WTC11 (cell line): Measurements from ENCODE around the gene SCAF4. TPM values are rescaled to one million over a fixed set of nuclear protein-coding genes. Genes with fewer than 3 reads are reported as not detected.
A peak's percentile ranks its signal among the peaks of the same experiment; 100 is the strongest.

ENCODE experiments used
- ATAC-seq: fragments of 200-7000 bp; cut with Tn5 transposase; 2 replicates; pipeline ENCODE4 v1.10.0; 2021; ENCODE audit warnings: mild to moderate bottlenecking, moderate library complexity
- CTCF ChIA-PET: fragments of 300-600 bp; sonication (Branson Sonifier 250); formaldehyde crosslinking; loops from one replicate; lab custom pipeline; 2021; ENCODE audit warnings: antibody characterized with exemption; lab: Charles Lee
- POLR2A ChIA-PET: fragments of 350-600 bp; sonication (Branson Sonifier 250); formaldehyde crosslinking; loops from one replicate; lab custom pipeline; 2021; ENCODE audit warnings: antibody characterized with exemption; lab: Charles Lee
- DNase-seq: peaks from one replicate; pipeline ENCODE4 v3.0.0; 2021; ENCODE audit warnings: low spot score
- H3K27ac Mint-ChIP-seq: 2 replicates; pipeline ENCODE4 v1.8.0; 2021; ENCODE audit warnings: mixed read lengths
- H3K27me3 Mint-ChIP-seq: 2 replicates; pipeline ENCODE4 v1.8.0; 2021; ENCODE audit warnings: low read depth, mild to moderate bottlenecking, moderate library complexity, mixed read lengths
- H3K36me3 Mint-ChIP-seq: 2 replicates; pipeline ENCODE4 v1.8.0; 2021; ENCODE audit warnings: mixed read lengths
- H3K4me1 Mint-ChIP-seq: 2 replicates; pipeline ENCODE4 v1.8.0; 2022; ENCODE audit warnings: mixed read lengths
- H3K4me3 Mint-ChIP-seq: 2 replicates; pipeline ENCODE4 v1.8.0; 2021; ENCODE audit warnings: mild to moderate bottlenecking, moderate library complexity, mixed read lengths
- H3K9me3 Mint-ChIP-seq: 2 replicates; pipeline ENCODE4 v1.8.0; 2021; ENCODE audit warnings: mixed read lengths
- ATF1 ChIP-seq: sonication (generic); formaldehyde crosslinking; IDR thresholded peaks from 2 replicates; pipeline ENCODE4 v1.8.1; 2023; ENCODE audit warnings: mild to moderate bottlenecking, moderate library complexity, missing genetic modification reagents
- CREM ChIP-seq: sonication (generic); formaldehyde crosslinking; IDR thresholded peaks from 2 replicates; pipeline ENCODE4 v1.8.1; 2022; ENCODE audit warnings: mild to moderate bottlenecking, missing genetic modification reagents, moderate library complexity
- ZNF423 ChIP-seq: fragments of 250-450 bp; sonication (Bioruptor Pico); IDR thresholded peaks from 2 replicates; pipeline ENCODE4 v2.1.2; 2022; ENCODE audit warnings: mild to moderate bottlenecking, moderate library complexity
- total RNA-seq: library from RNA; stranded (reverse); gene quantifications from 3 replicates; pipeline ENCODE4 v1.2.3, GENCODE V29; 2021
- TF ChIP-seq, protein P1 (sequence below): fragments of 250-450 bp; sonication (Bioruptor Pico); IDR thresholded peaks from 2 replicates; pipeline ENCODE4 v2.1.2; 2022; ENCODE audit warnings: mild to moderate bottlenecking, moderate library complexity
- TF ChIP-seq, protein P2 (sequence below): sonication (generic); formaldehyde crosslinking; IDR thresholded peaks from 2 replicates; pipeline ENCODE4 v1.8.1; 2023; ENCODE audit warnings: mild to moderate bottlenecking, missing genetic modification reagents, borderline replicate concordance
- TF ChIP-seq, protein P3 (sequence below): fragments of 250-450 bp; sonication (Bioruptor Pico); IDR thresholded peaks from 2 replicates; pipeline ENCODE4 v1.9.0; 2021; ENCODE audit warnings: mild to moderate bottlenecking
- TF ChIP-seq, protein P4 (sequence below): sonication (generic); formaldehyde crosslinking; IDR thresholded peaks from 2 replicates; pipeline ENCODE4 v1.8.0; 2022; ENCODE audit warnings: mild to moderate bottlenecking, missing genetic modification reagents
- TF ChIP-seq, protein P5 (sequence below): sonication (generic); formaldehyde crosslinking; IDR thresholded peaks from 2 replicates; pipeline ENCODE4 v1.8.1; 2023; ENCODE audit warnings: mild to moderate bottlenecking, missing genetic modification reagents
- TF ChIP-seq, protein P6 (sequence below): sonication (generic); formaldehyde crosslinking; IDR thresholded peaks from 2 replicates; pipeline ENCODE4 v1.8.0; 2022; ENCODE audit warnings: mild to moderate bottlenecking, missing genetic modification reagents

SCAF4 gene
- total RNA-seq, 1 experiment from 2014 or later = 54.0 TPM

DNA sequence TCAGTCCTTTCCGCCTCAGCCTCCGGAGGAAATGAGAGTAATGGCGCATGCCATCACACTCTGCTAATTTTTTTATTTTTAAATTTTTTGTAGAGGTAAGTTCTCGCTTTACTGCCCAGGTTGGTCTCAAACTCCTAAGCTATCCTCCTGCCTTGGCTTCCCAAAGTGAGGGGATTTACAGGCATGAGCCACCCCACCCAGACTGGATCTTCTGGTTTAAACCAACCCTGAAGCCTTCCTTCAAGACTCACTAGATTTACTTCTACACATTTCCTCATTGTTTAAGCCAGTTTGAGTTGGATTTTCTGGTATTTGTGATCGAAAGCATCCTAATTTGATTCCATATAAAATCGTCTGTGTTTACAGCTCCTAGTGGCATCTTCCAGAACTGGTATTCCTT is 23.1 kb upstream of the SCAF4 start (continued):
- TF ChIP-seq, protein P1, sequence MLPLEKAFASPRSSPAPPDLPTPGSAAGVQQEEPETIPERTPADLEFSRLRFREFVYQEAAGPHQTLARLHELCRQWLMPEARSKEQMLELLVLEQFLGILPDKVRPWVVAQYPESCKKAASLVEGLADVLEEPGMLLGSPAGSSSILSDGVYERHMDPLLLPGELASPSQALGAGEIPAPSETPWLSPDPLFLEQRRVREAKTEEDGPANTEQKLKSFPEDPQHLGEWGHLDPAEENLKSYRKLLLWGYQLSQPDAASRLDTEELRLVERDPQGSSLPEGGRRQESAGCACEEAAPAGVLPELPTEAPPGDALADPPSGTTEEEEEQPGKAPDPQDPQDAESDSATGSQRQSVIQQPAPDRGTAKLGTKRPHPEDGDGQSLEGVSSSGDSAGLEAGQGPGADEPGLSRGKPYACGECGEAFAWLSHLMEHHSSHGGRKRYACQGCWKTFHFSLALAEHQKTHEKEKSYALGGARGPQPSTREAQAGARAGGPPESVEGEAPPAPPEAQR (CRISPR knock-in tag) = no peak
- TF ChIP-seq, protein P2, sequence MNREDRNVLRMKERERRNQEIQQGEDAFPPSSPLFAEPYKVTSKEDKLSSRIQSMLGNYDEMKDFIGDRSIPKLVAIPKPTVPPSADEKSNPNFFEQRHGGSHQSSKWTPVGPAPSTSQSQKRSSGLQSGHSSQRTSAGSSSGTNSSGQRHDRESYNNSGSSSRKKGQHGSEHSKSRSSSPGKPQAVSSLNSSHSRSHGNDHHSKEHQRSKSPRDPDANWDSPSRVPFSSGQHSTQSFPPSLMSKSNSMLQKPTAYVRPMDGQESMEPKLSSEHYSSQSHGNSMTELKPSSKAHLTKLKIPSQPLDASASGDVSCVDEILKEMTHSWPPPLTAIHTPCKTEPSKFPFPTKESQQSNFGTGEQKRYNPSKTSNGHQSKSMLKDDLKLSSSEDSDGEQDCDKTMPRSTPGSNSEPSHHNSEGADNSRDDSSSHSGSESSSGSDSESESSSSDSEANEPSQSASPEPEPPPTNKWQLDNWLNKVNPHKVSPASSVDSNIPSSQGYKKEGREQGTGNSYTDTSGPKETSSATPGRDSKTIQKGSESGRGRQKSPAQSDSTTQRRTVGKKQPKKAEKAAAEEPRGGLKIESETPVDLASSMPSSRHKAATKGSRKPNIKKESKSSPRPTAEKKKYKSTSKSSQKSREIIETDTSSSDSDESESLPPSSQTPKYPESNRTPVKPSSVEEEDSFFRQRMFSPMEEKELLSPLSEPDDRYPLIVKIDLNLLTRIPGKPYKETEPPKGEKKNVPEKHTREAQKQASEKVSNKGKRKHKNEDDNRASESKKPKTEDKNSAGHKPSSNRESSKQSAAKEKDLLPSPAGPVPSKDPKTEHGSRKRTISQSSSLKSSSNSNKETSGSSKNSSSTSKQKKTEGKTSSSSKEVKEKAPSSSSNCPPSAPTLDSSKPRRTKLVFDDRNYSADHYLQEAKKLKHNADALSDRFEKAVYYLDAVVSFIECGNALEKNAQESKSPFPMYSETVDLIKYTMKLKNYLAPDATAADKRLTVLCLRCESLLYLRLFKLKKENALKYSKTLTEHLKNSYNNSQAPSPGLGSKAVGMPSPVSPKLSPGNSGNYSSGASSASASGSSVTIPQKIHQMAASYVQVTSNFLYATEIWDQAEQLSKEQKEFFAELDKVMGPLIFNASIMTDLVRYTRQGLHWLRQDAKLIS (CRISPR knock-in tag) = no peak
- TF ChIP-seq, protein P3, sequence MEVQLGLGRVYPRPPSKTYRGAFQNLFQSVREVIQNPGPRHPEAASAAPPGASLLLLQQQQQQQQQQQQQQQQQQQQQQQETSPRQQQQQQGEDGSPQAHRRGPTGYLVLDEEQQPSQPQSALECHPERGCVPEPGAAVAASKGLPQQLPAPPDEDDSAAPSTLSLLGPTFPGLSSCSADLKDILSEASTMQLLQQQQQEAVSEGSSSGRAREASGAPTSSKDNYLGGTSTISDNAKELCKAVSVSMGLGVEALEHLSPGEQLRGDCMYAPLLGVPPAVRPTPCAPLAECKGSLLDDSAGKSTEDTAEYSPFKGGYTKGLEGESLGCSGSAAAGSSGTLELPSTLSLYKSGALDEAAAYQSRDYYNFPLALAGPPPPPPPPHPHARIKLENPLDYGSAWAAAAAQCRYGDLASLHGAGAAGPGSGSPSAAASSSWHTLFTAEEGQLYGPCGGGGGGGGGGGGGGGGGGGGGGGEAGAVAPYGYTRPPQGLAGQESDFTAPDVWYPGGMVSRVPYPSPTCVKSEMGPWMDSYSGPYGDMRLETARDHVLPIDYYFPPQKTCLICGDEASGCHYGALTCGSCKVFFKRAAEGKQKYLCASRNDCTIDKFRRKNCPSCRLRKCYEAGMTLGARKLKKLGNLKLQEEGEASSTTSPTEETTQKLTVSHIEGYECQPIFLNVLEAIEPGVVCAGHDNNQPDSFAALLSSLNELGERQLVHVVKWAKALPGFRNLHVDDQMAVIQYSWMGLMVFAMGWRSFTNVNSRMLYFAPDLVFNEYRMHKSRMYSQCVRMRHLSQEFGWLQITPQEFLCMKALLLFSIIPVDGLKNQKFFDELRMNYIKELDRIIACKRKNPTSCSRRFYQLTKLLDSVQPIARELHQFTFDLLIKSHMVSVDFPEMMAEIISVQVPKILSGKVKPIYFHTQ (CRISPR knock-in tag) = no peak

DNA sequence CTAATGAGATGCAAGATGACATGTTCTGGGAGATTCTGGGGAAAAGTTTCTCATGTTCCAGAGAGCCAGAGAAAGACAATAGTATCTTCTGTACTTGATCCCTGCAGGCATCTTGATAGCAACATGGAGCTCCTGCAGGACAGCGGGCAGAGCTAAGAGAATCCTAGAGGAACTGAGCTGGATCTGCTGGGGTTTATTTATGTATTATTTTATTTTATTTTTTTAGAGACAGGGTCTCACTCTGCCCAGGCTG is 22.7 kb upstream of the SCAF4 start:
- 0 out of 2 replicates have a peak overlapping the region, but pooled peaks have one; percentile 66 for H3K27ac Mint-ChIP-seq
- H3K27me3 Mint-ChIP-seq = no peaks in the 10 kb centered on the region
- no peak overlapping the region for H3K4me3 Mint-ChIP-seq
- ChIA-PET POLR2A (no interaction called here), CTCF (interaction anchor here (0.9 to 1.2 kb wide), 2 partner anchors 32 to 111 kb away, joined by 3 to 6 read pairs; no protein-coding TSS in a partner anchor)
- 0 out of 2 replicates have a peak, but pooled peaks cover 4% of the 10 kb centered on the region for H3K9me3 Mint-ChIP-seq
- no peak for TF ChIP-seq ATF1 (CRISPR knock-in tag)
- TF ChIP-seq, protein P4, sequence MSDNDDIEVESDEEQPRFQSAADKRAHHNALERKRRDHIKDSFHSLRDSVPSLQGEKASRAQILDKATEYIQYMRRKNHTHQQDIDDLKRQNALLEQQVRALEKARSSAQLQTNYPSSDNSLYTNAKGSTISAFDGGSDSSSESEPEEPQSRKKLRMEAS (CRISPR knock-in tag) = no peak
- TF ChIP-seq, protein P5, sequence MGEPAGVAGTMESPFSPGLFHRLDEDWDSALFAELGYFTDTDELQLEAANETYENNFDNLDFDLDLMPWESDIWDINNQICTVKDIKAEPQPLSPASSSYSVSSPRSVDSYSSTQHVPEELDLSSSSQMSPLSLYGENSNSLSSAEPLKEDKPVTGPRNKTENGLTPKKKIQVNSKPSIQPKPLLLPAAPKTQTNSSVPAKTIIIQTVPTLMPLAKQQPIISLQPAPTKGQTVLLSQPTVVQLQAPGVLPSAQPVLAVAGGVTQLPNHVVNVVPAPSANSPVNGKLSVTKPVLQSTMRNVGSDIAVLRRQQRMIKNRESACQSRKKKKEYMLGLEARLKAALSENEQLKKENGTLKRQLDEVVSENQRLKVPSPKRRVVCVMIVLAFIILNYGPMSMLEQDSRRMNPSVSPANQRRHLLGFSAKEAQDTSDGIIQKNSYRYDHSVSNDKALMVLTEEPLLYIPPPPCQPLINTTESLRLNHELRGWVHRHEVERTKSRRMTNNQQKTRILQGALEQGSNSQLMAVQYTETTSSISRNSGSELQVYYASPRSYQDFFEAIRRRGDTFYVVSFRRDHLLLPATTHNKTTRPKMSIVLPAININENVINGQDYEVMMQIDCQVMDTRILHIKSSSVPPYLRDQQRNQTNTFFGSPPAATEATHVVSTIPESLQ = no peak
- no peak for TF ChIP-seq CREM (CRISPR knock-in tag)
- ATAC-seq (no peak), DNase-seq (no peak)
- peaks cover 17% of the 10 kb centered on the region for H3K4me1 Mint-ChIP-seq
- no peaks in the 10 kb centered on the region for H3K36me3 Mint-ChIP-seq

DNA sequence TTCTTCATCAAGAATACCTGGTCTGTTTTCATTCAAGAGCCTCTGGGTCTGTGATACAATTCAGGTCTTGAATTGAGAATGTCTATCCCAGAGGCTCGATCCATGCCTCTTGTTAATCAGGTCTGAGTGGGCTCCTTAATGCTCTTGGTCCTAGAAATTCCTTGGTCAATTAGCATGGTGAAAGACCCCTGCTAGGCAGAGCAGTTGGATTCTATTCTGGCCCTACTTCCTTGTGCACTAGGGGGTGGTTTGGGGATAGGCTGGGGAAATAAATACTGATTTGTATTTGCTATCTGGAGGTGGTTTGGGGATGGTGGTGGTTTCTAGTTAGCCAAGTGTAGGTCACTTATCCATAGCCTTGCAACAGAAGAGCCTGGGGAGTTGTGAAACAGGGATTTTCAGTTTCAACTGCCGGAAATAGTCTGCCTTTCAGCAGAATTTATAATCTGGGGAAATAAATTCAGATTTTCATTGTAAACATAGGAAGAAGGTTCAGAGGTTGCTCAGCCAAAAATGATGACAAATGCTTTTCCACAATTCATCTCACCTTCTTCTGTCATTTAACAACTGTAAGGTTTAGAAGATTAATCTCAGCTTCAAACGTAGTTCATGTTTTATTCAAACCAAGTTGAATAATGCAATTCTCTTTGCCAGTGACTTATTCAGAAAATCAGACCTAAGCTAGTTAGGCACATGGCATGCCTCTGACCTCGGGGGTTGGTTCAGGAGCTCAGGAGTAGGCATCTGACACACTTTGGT is 22.2 kb upstream of the SCAF4 start:
- ChIA-PET CTCF (interaction anchor here (0.9 to 1.2 kb wide), 2 partner anchors 32 to 112 kb away, joined by 3 to 6 read pairs; no protein-coding TSS in a partner anchor), POLR2A (no interaction called here)
- no peaks in the 10 kb centered on the region for H3K27me3 Mint-ChIP-seq
- H3K36me3 Mint-ChIP-seq = no peaks in the 10 kb centered on the region
- H3K4me1 Mint-ChIP-seq = peaks cover 17% of the 10 kb centered on the region
- peak; percentile 91 for ATAC-seq
- H3K27ac Mint-ChIP-seq = peak overlapping the region; percentile 66
- no peak overlapping the region for H3K4me3 Mint-ChIP-seq
- H3K9me3 Mint-ChIP-seq = 0 out of 2 replicates have a peak, but pooled peaks cover 4% of the 10 kb centered on the region
- DNase-seq = no peak
- TF ChIP-seq ZNF423 (CRISPR knock-in tag) = peak; percentile 94
- TF ChIP-seq, protein P6, sequence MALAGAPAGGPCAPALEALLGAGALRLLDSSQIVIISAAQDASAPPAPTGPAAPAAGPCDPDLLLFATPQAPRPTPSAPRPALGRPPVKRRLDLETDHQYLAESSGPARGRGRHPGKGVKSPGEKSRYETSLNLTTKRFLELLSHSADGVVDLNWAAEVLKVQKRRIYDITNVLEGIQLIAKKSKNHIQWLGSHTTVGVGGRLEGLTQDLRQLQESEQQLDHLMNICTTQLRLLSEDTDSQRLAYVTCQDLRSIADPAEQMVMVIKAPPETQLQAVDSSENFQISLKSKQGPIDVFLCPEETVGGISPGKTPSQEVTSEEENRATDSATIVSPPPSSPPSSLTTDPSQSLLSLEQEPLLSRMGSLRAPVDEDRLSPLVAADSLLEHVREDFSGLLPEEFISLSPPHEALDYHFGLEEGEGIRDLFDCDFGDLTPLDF = no peak
